Colonic mucosa (tissue), 4 donors: ENCODE measurements around the gene SSH3. TPM values are rescaled to one million over a fixed set of nuclear protein-coding genes. Genes with fewer than 3 reads are reported as not detected.

ENCODE experiments used
- DNase-seq: peaks from one replicate; pipeline ENCODE4 v3.0.0-alpha.2; 2020
- H3K27ac ChIP-seq: fragments of 200-600 bp; one replicate; pipeline ENCODE4 v1.8.0; 2021
- H3K27me3 ChIP-seq: fragments of 200-600 bp; one replicate; pipeline ENCODE4 v1.8.0; 2021
- H3K36me3 ChIP-seq: fragments of 200-600 bp; one replicate; pipeline ENCODE4 v1.8.0; 2021
- H3K4me1 ChIP-seq: fragments of 200-600 bp; one replicate; pipeline ENCODE4 v1.8.0; 2021; ENCODE audit warnings: mild to moderate bottlenecking
- H3K4me3 ChIP-seq: fragments of 200-600 bp; one replicate; pipeline ENCODE4 v1.8.0; 2021
- H3K9ac ChIP-seq, 2 donors: one replicate each; pipeline ENCODE4 v1.7.0; 2013; ENCODE audit warnings: control low read depth in 2 of 2, low read depth in 2 of 2, low read length in 2 of 2
- H3K9me3 ChIP-seq: fragments of 200-600 bp; one replicate; pipeline ENCODE4 v1.8.0; 2021
- intact Hi-C: fragments of 100-400 bp; cut with DNase I; formaldehyde crosslinking; loops from one replicate; pipeline ENCODE4 v1.14.1; 2022
- total RNA-seq, 2 donors: library from RNA; stranded (reverse); fragmentation: NEBNext Ultra II Directional in 1 of 2; extraction: Animal tissue kit (Norgen Biotek cat#: 25700) in 1 of 2; gene quantifications; one replicate each; pipeline ENCODE4 v1.2.1, GENCODE V29; 2021
- TF ChIP-seq, protein P1 (sequence below): fragments of 200-600 bp; IDR thresholded peaks from one replicate; pipeline ENCODE4 v1.8.0; 2022; ENCODE audit warnings: antibody characterized with exemption, mild to moderate bottlenecking
- donor health status: healthy.
- donor health status: DM: no; HTN: no; CAD: no.
- donor health status: DM: no; HTN: no; CAD: no.

Gene SSH3
- total RNA-seq, 2 donors from 2014 or later: 69.7 to 81.7 TPM

GRCh38 chr11:67320011-67320410, 16.7 kb downstream of the SSH3 start:
- TF ChIP-seq, protein P1, sequence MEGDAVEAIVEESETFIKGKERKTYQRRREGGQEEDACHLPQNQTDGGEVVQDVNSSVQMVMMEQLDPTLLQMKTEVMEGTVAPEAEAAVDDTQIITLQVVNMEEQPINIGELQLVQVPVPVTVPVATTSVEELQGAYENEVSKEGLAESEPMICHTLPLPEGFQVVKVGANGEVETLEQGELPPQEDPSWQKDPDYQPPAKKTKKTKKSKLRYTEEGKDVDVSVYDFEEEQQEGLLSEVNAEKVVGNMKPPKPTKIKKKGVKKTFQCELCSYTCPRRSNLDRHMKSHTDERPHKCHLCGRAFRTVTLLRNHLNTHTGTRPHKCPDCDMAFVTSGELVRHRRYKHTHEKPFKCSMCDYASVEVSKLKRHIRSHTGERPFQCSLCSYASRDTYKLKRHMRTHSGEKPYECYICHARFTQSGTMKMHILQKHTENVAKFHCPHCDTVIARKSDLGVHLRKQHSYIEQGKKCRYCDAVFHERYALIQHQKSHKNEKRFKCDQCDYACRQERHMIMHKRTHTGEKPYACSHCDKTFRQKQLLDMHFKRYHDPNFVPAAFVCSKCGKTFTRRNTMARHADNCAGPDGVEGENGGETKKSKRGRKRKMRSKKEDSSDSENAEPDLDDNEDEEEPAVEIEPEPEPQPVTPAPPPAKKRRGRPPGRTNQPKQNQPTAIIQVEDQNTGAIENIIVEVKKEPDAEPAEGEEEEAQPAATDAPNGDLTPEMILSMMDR: no peak
- intact Hi-C loops: no loop called here
- Histone ChIP-seq H3K4me1 (no peaks in the 10 kb centered on the region), H3K36me3 (no peaks in the 10 kb centered on the region), H3K4me3 (no peak overlapping the region), H3K9me3 (no peaks in the 10 kb centered on the region), H3K27me3 (no peaks in the 10 kb centered on the region), H3K27ac (no peak overlapping the region), H3K9ac (no peak overlapping the region)
- DNase-seq: no peak

GRCh38 chr11:67320691-67321090, 17.4 kb downstream of the SSH3 start:
- Histone ChIP-seq H3K27me3 (no peaks in the 10 kb centered on the region), H3K4me3 (no peak overlapping the region), H3K4me1 (no peaks in the 10 kb centered on the region), H3K9me3 (no peaks in the 10 kb centered on the region), H3K27ac (no peak overlapping the region), H3K9ac (no peak overlapping the region), H3K36me3 (no peaks in the 10 kb centered on the region)
- intact Hi-C loops: no loop called here
- TF ChIP-seq, protein P1: no peak
- DNase-seq: no peak

- Histone ChIP-seq H3K36me3 (no peaks in the 10 kb centered on the region), H3K4me1 (no peaks in the 10 kb centered on the region), H3K27ac (no peak overlapping the region), H3K9me3 (no peaks in the 10 kb centered on the region), H3K4me3 (no peak overlapping the region), H3K9ac (no peak overlapping the region), H3K27me3 (no peaks in the 10 kb centered on the region)
- no peak for DNase-seq
- intact Hi-C loops: no loop called here
- TF ChIP-seq, protein P1: no peak
These were observed 18.1 kb downstream of the SSH3 start for GRCh38 chr11:67321313-67321871.

- TF ChIP-seq, protein P1: no peak
These were observed 18.7 kb downstream of the SSH3 start for GRCh38 chr11:67322049-67322448.

DNA sequence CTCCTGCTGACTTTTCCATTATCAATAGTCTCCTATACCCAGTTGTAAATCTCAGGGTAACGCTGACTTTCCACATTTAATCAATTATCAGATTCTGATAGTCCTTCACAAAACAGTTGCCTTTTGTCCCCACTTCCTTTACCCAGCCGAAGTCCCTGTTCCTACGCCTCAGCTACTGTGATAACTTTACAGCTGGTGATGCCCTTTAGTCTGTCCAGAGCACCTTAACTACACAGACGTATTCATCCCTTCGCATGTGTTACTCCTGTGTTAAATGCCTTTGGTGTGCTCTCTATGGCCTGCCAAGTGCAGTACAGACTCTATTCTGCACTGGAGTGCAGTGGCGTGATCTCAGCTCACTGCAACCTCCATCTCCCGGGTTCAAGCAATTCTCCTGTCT, 20.2 kb downstream of the SSH3 start:
- TF ChIP-seq, protein P1: no peak
- Histone ChIP-seq H3K27me3 (no peaks in the 10 kb centered on the region), H3K9ac (no peak overlapping the region), H3K4me1 (no peaks in the 10 kb centered on the region), H3K27ac (no peak overlapping the region), H3K36me3 (no peaks in the 10 kb centered on the region), H3K4me3 (no peak overlapping the region), H3K9me3 (no peaks in the 10 kb centered on the region)
- intact Hi-C loops: no loop called here
- DNase-seq: no peak

More at GRCh38 chr11:67322049-67322448, 18.7 kb downstream of the SSH3 start:
- Histone ChIP-seq H3K9ac (no peak overlapping the region), H3K4me1 (no peaks in the 10 kb centered on the region), H3K27me3 (no peaks in the 10 kb centered on the region), H3K27ac (no peak overlapping the region), H3K9me3 (no peaks in the 10 kb centered on the region), H3K36me3 (no peaks in the 10 kb centered on the region), H3K4me3 (no peak overlapping the region)
- intact Hi-C loops: no loop called here
- DNase-seq: no peak
